Fibroblast of the aortic adventitia (primary cell): ENCODE measurements around the gene FSTL4. TPM values are rescaled to one million over a fixed set of nuclear protein-coding genes. Genes with fewer than 3 reads are reported as not detected.

Source experiments
- DNase-seq: peaks from one replicate; pipeline ENCODE4 v3.0.0-alpha.2; 2010; ENCODE audit warnings: low read depth
- H3K4me3 ChIP-seq: 2 replicates; pipeline ENCODE4 v1.5.1; 2011; ENCODE audit warnings: low read depth, mild to moderate bottlenecking, control low read depth, low read length, moderate library complexity
- total RNA-seq: library from RNA; depleted of rRNA; stranded (reverse); fragments of >200 nt; gene quantifications from 2 replicates; pipeline ENCODE4 v1.2.3, GENCODE V29; 2012; ENCODE audit warnings: low replicate concordance
- TF ChIP-seq, protein P1 (sequence below): IDR thresholded peaks from 2 replicates; pipeline ENCODE4 v1.5.1; 2011; ENCODE audit warnings: mild to moderate bottlenecking, low read length, control low read depth, inconsistent platforms; ENCODE audit not compliant: insufficient read depth

Gene FSTL4
- total RNA-seq, 1 donor = not detected

DNA sequence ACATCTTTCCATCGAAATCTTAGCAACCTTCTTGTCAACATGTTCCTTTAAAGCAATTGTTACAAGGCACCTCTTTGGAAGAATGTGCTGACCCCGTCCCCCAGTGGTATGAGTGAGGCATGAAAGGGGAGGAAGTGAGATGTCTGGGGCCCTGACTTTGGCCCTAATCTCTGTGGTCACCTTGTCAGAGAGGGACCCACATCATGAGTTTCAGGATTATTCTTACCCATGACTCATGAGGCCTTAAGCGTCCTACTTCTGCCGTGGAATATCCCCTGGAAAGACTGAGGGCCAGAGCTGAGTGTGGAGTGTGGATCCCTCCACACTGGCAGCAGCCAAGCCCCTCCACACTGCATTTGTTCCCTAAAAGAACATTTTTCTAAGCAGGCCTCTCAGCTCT lies 81.2 kb downstream of the FSTL4 start:
- no peak for DNase-seq
- TF ChIP-seq, protein P1, sequence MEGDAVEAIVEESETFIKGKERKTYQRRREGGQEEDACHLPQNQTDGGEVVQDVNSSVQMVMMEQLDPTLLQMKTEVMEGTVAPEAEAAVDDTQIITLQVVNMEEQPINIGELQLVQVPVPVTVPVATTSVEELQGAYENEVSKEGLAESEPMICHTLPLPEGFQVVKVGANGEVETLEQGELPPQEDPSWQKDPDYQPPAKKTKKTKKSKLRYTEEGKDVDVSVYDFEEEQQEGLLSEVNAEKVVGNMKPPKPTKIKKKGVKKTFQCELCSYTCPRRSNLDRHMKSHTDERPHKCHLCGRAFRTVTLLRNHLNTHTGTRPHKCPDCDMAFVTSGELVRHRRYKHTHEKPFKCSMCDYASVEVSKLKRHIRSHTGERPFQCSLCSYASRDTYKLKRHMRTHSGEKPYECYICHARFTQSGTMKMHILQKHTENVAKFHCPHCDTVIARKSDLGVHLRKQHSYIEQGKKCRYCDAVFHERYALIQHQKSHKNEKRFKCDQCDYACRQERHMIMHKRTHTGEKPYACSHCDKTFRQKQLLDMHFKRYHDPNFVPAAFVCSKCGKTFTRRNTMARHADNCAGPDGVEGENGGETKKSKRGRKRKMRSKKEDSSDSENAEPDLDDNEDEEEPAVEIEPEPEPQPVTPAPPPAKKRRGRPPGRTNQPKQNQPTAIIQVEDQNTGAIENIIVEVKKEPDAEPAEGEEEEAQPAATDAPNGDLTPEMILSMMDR = no peak
- H3K4me3 ChIP-seq = no peak overlapping the region

DNA sequence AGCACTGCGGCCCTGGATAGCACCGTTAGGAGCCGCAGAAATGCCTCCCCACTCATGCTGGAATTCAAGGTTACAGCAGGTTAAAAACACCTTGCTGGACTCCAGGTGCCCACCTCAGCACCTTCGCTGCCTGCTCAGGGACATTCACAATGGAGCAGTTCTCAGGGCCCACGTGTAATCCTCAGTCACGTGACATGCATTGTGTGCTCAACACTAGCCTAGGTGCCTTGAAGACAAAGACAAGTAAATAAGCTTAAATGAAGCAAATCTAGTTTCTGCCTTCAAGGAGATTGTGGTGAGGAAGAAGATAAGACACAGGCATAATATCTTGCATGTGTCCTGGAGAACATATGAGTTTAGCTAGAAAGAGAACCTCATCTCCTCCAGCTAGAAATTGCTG lies 82.1 kb downstream of the FSTL4 start:
- H3K4me3 ChIP-seq = no peak overlapping the region
- no peak for DNase-seq
- TF ChIP-seq, protein P1 = no peak

DNA sequence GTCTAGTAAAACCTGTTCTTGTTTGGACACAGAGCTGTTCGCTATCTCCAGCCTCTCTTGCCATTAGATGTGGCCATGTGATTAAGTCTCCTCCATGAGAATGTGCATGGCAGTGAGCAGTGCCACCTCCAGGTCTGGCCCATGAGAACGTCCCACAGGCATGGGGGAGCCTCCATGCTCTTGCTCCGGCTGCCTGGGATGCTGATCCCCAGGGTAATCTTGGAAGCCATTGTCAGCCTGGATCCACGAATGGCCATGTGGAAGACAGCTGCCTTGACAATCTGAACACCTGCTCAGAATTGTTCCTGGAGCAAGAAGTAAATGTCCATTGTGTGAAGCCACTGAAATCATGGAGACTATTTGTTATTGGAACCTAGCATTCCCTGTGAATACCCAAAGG lies 83.5 kb downstream of the FSTL4 start:
- no peak for DNase-seq
- TF ChIP-seq, protein P1 = no peak
- H3K4me3 ChIP-seq = no peak overlapping the region

DNA sequence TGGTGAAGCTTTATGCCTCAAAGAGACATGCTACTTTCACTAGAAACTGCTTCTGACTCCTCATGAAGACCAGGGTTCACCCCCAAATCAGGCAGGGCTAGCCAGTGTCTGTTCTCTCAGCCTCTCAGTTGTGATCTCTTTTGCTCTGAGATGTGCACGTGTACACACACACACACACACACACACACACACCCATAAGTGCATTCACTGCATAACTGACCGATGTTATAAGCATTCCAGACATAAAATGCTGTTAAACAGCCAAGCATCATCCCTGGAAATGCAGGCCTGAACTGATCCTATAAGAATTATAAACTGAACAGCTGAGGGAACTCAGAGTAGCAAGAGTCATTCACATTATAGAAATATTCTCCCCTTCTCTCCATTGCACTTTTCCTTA lies 85.0 kb downstream of the FSTL4 start:
- TF ChIP-seq, protein P1 = no peak
- peak; percentile 4 for DNase-seq
- H3K4me3 ChIP-seq = no peak overlapping the region

DNA sequence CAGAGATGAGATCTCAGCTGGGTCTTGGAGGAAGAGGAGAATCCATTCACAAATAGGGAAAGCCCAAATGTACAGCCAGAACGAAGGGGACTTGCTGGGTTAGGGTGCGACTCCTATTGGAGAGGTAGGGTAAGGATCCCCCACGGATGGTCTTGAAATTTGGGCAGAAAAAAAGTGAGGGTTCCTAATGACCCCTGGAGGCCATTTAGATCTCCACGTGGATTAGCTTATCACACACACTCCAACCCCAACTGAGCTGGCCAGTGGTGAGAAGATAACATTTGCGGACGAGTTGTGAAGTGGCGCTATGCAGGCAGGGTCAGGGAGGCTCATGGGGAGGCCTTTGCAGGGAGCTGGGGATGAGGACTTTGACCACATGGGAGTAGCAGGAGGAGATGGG lies 86.0 kb downstream of the FSTL4 start:
- no peak overlapping the region for H3K4me3 ChIP-seq
- TF ChIP-seq, protein P1 = no peak
- no peak for DNase-seq

DNA sequence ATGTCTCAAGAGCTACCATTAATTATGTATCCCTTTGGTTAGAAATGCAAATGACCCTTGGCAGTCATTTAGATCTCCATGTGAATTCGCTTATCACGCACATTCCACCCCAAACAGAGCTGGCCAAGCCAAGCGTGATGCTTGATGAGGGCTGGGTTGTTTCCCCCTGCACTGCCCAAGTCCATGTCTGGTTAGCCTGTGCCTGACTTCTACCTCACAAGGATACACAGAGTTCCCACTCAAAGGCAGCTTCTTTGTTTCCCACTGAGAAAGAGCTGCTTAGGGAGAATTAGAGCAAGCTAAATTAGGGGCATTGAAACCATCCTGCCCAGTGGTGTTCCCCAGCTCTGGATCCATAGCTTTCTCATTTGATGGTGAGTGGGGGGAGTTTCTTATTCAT lies 87.2 kb downstream of the FSTL4 start:
- TF ChIP-seq, protein P1 = no peak
- H3K4me3 ChIP-seq = no peak overlapping the region
- DNase-seq = no peak

DNA sequence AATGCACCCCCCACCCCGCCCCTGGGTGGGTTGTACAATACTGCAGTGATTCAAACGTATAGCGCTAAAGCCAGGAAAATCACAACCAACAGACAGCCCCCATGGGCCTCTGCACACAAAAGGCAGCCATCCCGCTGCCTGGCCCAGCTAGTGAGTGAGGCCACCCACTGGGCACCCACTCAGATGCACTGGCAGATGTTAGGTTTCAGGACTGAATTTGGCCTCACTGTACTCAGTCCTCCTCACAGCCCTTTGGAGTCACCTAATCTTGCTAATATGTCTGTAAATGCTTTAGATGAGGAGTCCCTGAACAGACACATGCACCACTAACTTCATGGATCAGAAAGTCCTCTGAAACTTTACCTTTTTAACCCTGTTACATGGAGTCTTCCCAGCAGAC lies 87.7 kb downstream of the FSTL4 start:
- DNase-seq = no peak
- H3K4me3 ChIP-seq = no peak overlapping the region
- TF ChIP-seq, protein P1 = no peak
